HepG2 (cell line): Measurements from ENCODE around the gene SBNO1. TPM values are rescaled to one million over a fixed set of nuclear protein-coding genes. Genes with fewer than 3 reads are reported as not detected.

Experiments
- ARID4A ChIP-seq: sonication (generic); formaldehyde crosslinking; IDR thresholded peaks from 2 replicates; pipeline ENCODE4 v1.5.0; 2020; ENCODE audit warnings: mild to moderate bottlenecking, missing genetic modification reagents, borderline replicate concordance
- ATF7-NPFF ChIP-seq: sonication (generic); formaldehyde crosslinking; IDR thresholded peaks from 2 replicates; pipeline ENCODE4 v1.8.1; 2023; ENCODE audit warnings: mild to moderate bottlenecking, low read depth, missing genetic modification reagents, moderate library complexity
- BATF2 ChIP-seq: sonication (generic); formaldehyde crosslinking; IDR thresholded peaks from 2 replicates; pipeline ENCODE4 v1.8.0; 2022; ENCODE audit warnings: mild to moderate bottlenecking, missing genetic modification reagents, moderate library complexity
- ELF4 ChIP-seq: sonication (generic); formaldehyde crosslinking; IDR thresholded peaks from 2 replicates; pipeline ENCODE4 v1.5.0; 2020; ENCODE audit warnings: missing genetic modification reagents, mild to moderate bottlenecking, moderate library complexity, borderline replicate concordance
- HNRNPK ChIP-seq: fragments of 200-400 bp; formaldehyde crosslinking; IDR thresholded peaks from 2 replicates; pipeline ENCODE4 v1.6.1; 2018; ENCODE audit warnings: low read length, low read depth, moderate library complexity, mild to moderate bottlenecking; ENCODE audit not compliant: poor library complexity, severe bottlenecking
- HOXD1 ChIP-seq: sonication (generic); formaldehyde crosslinking; IDR thresholded peaks from 2 replicates; pipeline ENCODE4 v1.5.0; 2020; ENCODE audit warnings: missing genetic modification reagents
- KMT2A ChIP-seq: sonication (generic); formaldehyde crosslinking; IDR thresholded peaks from 2 replicates; pipeline ENCODE4 v1.4.0; 2020; ENCODE audit warnings: missing genetic modification reagents
- NONO ChIP-seq, 2 experiments: fragments of 450-650 bp in 1 of 2; sonication (generic) in 1 of 2; formaldehyde crosslinking in 1 of 2; IDR thresholded peaks in 1 of 2; conservative IDR thresholded peaks in 1 of 2; 2 replicates each; pipeline versions ENCODE4 v1.6.1 to v1.8.0; 2017 to 2022; ENCODE audit warnings: mild to moderate bottlenecking in 1 of 2, missing genetic modification reagents in 1 of 2, moderate library complexity in 1 of 2
- NR1H2 ChIP-seq: sonication (generic); formaldehyde crosslinking; IDR thresholded peaks from 2 replicates; pipeline ENCODE4 v1.8.1; 2022; ENCODE audit warnings: low read depth, missing genetic modification reagents, borderline replicate concordance
- NR2F1 ChIP-seq, 2 experiments: fragments of 450-650 bp in 1 of 2; formaldehyde crosslinking in 1 of 2; IDR thresholded peaks; 2 replicates each; pipeline versions ENCODE4 v1.5.0 to v1.6.1; 2016 to 2020; ENCODE audit warnings: mild to moderate bottlenecking in 1 of 2, missing compliant biosample characterization in 1 of 2, missing genetic modification reagents in 1 of 2, moderate library complexity in 1 of 2
- PITX1 ChIP-seq: sonication (generic); formaldehyde crosslinking; IDR thresholded peaks from 2 replicates; pipeline ENCODE4 v1.5.1; 2020; ENCODE audit warnings: mild to moderate bottlenecking, missing genetic modification reagents
- POLR2G ChIP-seq: fragments of 200-400 bp; formaldehyde crosslinking; IDR thresholded peaks from 2 replicates; pipeline ENCODE4 v1.6.1; 2018; ENCODE audit warnings: mild to moderate bottlenecking, low read depth, low read length, moderate library complexity
- REPIN1 ChIP-seq: sonication (generic); formaldehyde crosslinking; IDR thresholded peaks from 2 replicates; pipeline ENCODE4 v1.8.0; 2022; ENCODE audit warnings: missing genetic modification reagents, low read depth, mild to moderate bottlenecking, borderline replicate concordance
- SIN3A ChIP-seq: IDR thresholded peaks from 2 replicates; pipeline ENCODE4 v1.6.1; 2011; ENCODE audit warnings: low read depth, mild to moderate bottlenecking, control low read depth, low read length, borderline replicate concordance
- SNAI1 ChIP-seq: sonication (generic); formaldehyde crosslinking; IDR thresholded peaks from 2 replicates; pipeline ENCODE4 v1.5.0; 2020; ENCODE audit warnings: mild to moderate bottlenecking, missing genetic modification reagents, borderline replicate concordance
- YY1 ChIP-seq: IDR thresholded peaks from 2 replicates; pipeline ENCODE4 v1.6.1; 2011; ENCODE audit warnings: low read length, low read depth, moderate library complexity, mild to moderate bottlenecking; ENCODE audit not compliant: insufficient read depth, insufficient replicate concordance
- ZFP82 ChIP-seq: sonication (generic); formaldehyde crosslinking; IDR thresholded peaks from 2 replicates; pipeline ENCODE4 v1.5.1; 2020; ENCODE audit warnings: mild to moderate bottlenecking, missing genetic modification reagents, borderline replicate concordance
- ZMAT3 ChIP-seq: sonication (generic); formaldehyde crosslinking; conservative IDR thresholded peaks from 2 replicates; pipeline ENCODE4 v1.7.0; 2021; ENCODE audit warnings: missing genetic modification reagents
- ZMAT5 ChIP-seq: sonication (generic); formaldehyde crosslinking; IDR thresholded peaks from 2 replicates; pipeline ENCODE4 v1.5.0; 2020; ENCODE audit warnings: mild to moderate bottlenecking, low read depth, missing genetic modification reagents, borderline replicate concordance
- ZNF230 ChIP-seq: sonication (generic); formaldehyde crosslinking; IDR thresholded peaks from 2 replicates; pipeline ENCODE4 v1.4.0; 2020; ENCODE audit warnings: mild to moderate bottlenecking, missing genetic modification reagents
- ZNF326 ChIP-seq: sonication (generic); formaldehyde crosslinking; IDR thresholded peaks from 2 replicates; pipeline ENCODE4 v1.4.0; 2020; ENCODE audit warnings: missing genetic modification reagents, borderline replicate concordance
- ZNF580 ChIP-seq: IDR thresholded peaks from 2 replicates; pipeline ENCODE4 v1.6.1; 2016; ENCODE audit warnings: low read depth, borderline replicate concordance
- ZNF720 ChIP-seq: sonication (generic); formaldehyde crosslinking; IDR thresholded peaks from 2 replicates; pipeline ENCODE4 v1.4.0; 2020; ENCODE audit warnings: missing genetic modification reagents
- ZNF792 ChIP-seq: IDR thresholded peaks from 2 replicates; pipeline ENCODE4 v1.6.1; 2016
- polyA plus RNA-seq, 8 experiments: library from polyadenylated mRNA; depleted of rRNA in 3 of 8; stranded (reverse) in 7 of 8; unstranded in 1 of 8; fragments of >200 nt; fragmentation: Illumina TruSeq in 4 of 8; extraction: Trizol in 4 of 8; gene quantifications; 2 replicates each; pipeline versions ENCODE4 v1.2.1 to v1.2.3, GENCODE V29; 2011 to 2016; ENCODE audit warnings: low read depth in 4 of 8, missing spikeins in 1 of 8, mixed read lengths in 1 of 8; ENCODE audit not compliant: insufficient read depth in 1 of 8
- total RNA-seq, 5 experiments: library from RNA; depleted of rRNA; stranded (reverse); fragments of >200 nt; fragmentation: Illumina TruSeq; extraction: Trizol; gene quantifications; 2 replicates each; pipeline ENCODE4 v1.2.3, GENCODE V29; 2016; ENCODE audit warnings: low read depth in 1 of 5

SBNO1 gene
- total and polyA plus RNA-seq, 2 of the 13 experiments (the other 11 are each of a cell fraction or from before 2014, with no cell fraction given): 10.9 to 40.2 TPM

GRCh38 chr12:123364532-123365024, at the start of gene SBNO1 (continued):
- no peak for TF ChIP-seq ZNF580 (CRISPR knock-in tag)
- no peak for TF ChIP-seq ATF7-NPFF (CRISPR knock-in tag)
- TF ChIP-seq ZMAT3 (CRISPR knock-in tag): no peak
- TF ChIP-seq REPIN1 (CRISPR knock-in tag): no peak
- TF ChIP-seq POLR2G: no peak; the same call in 1 of the 2 replicates
- no peak for TF ChIP-seq ZNF792 (CRISPR knock-in tag)
- TF ChIP-seq NONO (IDR thresholded peaks at IDR 0.05): no peak
- no peak for TF ChIP-seq NONO (CRISPR knock-in tag; conservative IDR thresholded peaks at IDR 0.05)
- no peak for TF ChIP-seq ZNF326 (CRISPR knock-in tag)
- TF ChIP-seq HOXD1 (CRISPR knock-in tag): 0 out of 2 replicates have a peak, but pooled peaks have one; percentile 16
- TF ChIP-seq NR1H2: no peak
- TF ChIP-seq SIN3A: peak; percentile 57; the same call in 1 of the 2 replicates
- TF ChIP-seq SNAI1: no peak
- TF ChIP-seq KMT2A: peak; percentile 10; the same call in 1 of the 2 replicates
- TF ChIP-seq PITX1 (CRISPR knock-in tag): no peak
- TF ChIP-seq ZNF230 (CRISPR knock-in tag): 0 out of 2 replicates have a peak, but pooled peaks have one; percentile 14
- TF ChIP-seq ELF4 (CRISPR knock-in tag): no peak
- TF ChIP-seq ARID4A (CRISPR knock-in tag): peak; percentile 15; the same call in 1 of the 2 replicates
- no peak for TF ChIP-seq BATF2
- TF ChIP-seq ZMAT5 (CRISPR knock-in tag): no peak
- TF ChIP-seq ZNF720: no peak
- TF ChIP-seq NR2F1 (CRISPR knock-in tag; IDR thresholded peaks at IDR 0.05): no peak
- peak; percentile 78 for TF ChIP-seq HNRNPK
- TF ChIP-seq YY1: peak; percentile 93
- TF ChIP-seq ZFP82 (CRISPR knock-in tag): no peak
